Peyer's patch (tissue), 4 donors: ENCODE measurements around the gene MSI2.

Experiments
- CTCF ChIP-seq, 6 experiments: fragments of 450-650 bp in 4 of 6; fragments of 200-600 bp in 2 of 6; sonication (generic) in 1 of 6; IDR thresholded peaks; one replicate each; pipeline ENCODE4 v1.5.1; 2017 to 2019; ENCODE audit warnings: antibody characterized with exemption in 6 of 6, mild to moderate bottlenecking in 3 of 6, moderate library complexity in 1 of 6
- POLR2A ChIP-seq, 2 donors: fragments of 450-650 bp; IDR thresholded peaks; one replicate each; pipeline ENCODE4 v1.5.1; 2017; ENCODE audit warnings: antibody characterized with exemption in 2 of 2, mild to moderate bottlenecking in 2 of 2, moderate library complexity in 2 of 2

DNA sequence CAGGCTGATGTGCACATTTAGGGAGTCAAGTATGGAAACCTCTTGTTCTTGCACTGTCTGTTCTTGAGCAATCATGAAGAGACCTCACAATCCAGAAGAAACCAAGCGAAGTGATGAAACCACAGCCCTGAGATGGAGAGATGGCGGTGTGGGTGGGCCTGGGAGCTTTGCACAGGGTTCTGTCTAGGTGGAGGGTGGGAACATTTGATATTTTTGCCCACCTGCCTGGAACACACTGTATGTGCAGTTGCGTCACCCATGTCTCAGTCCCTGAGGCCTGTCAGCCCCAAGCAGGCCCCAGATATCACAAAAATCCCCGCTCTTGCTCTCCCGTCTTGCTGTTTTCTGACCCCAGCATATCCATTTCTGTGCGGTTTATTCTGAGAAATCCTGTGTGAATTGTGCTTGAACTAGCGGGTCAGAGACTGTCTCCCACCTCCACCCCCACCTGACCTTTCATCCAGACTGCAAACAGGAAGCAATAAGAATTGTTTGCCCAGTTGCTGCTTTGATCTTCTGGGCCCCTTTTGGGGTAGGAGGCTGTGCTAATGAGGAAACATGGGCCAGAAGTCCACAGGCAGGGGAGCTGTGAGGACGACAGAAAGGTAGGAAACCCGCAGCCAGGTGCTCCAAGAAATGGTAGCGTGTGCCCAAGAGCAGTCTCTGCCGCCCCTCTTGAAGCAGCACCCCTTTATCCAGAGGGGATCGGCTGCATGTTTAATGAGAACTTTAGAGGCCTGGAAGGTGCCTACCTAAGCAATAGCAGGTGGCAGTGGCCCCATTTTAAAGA lies 304.9 kb downstream of the MSI2 start:
- TF ChIP-seq CTCF (IDR thresholded peaks at IDR 0.05) = no peak
- no peak for TF ChIP-seq POLR2A (IDR thresholded peaks at IDR 0.05)
